Measurements from ENCODE around the gene FBXW2. TPM values are rescaled to one million over a fixed set of nuclear protein-coding genes. Genes with fewer than 3 reads are reported as not detected.

The FBXW2 gene
- total and polyA plus RNA-seq, 3 donors from 2014 or later: 46.5 to 58.7 (median 52.9) TPM

DNA sequence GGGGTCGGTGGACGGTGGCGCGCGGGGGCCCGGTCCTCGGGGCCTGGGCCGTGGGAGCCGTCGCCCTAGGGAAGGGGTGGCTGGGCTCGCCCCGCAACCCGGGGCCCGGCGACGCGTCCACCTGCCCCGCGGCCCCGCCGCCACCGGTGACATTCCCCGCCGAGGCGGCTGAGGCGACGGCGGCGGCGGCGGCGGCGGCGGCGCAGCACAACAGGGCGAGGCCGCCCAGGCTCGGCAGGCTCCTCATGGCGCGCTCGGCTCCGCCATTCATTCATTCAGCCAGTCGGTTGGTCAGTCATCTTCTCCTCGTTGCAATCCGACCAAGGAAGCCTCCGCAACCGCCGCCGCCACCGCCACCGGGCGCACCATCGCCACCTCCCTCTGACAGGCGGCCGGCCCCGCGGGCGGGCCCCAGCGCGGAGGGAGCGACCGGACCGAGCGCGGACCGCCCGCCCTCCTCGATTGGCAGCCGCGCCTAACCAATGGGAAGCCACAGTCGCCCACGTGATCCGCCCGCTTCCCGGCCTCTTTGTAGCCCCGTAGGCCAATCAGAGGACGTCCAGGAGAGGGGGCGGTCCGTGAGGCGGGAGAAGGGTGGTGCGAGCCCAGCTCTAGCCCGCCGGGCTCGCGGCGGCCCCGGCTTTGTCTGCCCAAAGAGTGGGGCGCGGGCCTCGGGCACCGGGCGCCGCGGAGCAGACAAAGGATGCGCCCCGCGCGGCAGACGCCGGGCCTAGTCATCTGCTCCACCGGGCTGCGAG, 78.9 kb downstream of the FBXW2 start, which contains the start of gene MEGF9:
TSS of gene MEGF9 (minus strand) at position 383 of the 758 bp plus-strand sequence. CDS start at position 271, 112 bp downstream.
- H3K4me1 ChIP-seq: peaks cover 17% of the 10 kb centered on the region
- peak within 1 kb of the TSS; percentile 82 to 90 for H3K27ac ChIP-seq
- no peaks in the 10 kb centered on the region for H3K36me3 ChIP-seq (ENCODE audit: low read depth, missing control alignments)
- peak; percentile 99 for DNase-seq
- intact Hi-C loops (cut with DNase I; ENCODE audit: low total_unique reads): no loop called here
- no peaks in the 10 kb centered on the region for H3K9me3 ChIP-seq
- 0% methylated on average over 51 of the region's 102 CpGs; no CpG with 5 or more reads in 1 of the 2 donors for WGBS, 2 donors
- TF ChIP-seq, protein P1, sequence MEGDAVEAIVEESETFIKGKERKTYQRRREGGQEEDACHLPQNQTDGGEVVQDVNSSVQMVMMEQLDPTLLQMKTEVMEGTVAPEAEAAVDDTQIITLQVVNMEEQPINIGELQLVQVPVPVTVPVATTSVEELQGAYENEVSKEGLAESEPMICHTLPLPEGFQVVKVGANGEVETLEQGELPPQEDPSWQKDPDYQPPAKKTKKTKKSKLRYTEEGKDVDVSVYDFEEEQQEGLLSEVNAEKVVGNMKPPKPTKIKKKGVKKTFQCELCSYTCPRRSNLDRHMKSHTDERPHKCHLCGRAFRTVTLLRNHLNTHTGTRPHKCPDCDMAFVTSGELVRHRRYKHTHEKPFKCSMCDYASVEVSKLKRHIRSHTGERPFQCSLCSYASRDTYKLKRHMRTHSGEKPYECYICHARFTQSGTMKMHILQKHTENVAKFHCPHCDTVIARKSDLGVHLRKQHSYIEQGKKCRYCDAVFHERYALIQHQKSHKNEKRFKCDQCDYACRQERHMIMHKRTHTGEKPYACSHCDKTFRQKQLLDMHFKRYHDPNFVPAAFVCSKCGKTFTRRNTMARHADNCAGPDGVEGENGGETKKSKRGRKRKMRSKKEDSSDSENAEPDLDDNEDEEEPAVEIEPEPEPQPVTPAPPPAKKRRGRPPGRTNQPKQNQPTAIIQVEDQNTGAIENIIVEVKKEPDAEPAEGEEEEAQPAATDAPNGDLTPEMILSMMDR (IDR thresholded peaks at IDR 0.05): no peak
- peak; percentile 70 for TF ChIP-seq POLR2A (IDR thresholded peaks at IDR 0.05)
- H3K4me3 ChIP-seq: peak within 1 kb of the TSS; percentile 72 to 77
- H3K27me3 ChIP-seq: no peaks in the 10 kb centered on the region

DNA sequence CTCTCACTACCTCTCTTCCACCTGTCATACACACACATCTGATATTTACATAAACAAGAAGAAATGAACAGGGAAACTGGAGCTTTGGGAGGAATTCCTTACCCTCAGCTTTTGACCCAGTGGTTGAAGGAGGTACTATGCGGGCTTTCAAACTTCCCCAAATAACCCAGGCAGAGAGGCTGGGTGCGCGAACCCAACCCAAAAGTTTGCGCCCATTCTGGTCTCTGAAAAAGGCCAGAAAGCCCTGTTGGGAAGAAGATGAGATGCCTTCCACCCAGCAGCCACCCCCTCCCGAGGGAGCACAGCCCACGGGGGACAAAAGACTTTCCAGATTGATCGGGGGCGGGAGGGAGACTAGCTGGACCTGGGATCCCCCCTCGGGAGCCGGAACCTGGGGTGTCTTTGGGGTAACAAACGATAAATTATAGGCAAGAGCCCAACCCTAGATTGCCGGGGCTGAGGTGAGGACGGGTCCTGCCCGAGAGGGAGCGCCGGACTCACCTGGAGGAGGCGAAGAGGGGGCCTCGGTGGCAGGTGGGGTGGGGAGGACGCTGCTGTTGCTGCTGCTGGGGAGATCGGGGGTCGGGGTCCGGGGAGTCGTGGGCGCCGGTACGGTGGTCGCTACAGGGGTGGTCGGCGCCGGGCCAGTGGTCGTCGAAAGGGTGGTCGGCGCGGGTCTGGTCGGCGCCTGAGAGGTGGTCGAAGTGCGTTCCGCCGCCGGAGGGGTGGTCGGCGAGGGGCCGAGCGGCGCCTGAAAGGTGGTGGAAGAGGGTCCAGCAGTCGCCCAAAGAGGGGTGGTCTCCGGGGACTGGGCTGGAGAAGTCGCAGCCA, 79.7 kb downstream of the FBXW2 start:
- Histone ChIP-seq H3K27ac (peak overlapping the region; percentile 59 to 90), H3K4me3 (peak overlapping the region; percentile 72 to 77), H3K9me3 (no peaks in the 10 kb centered on the region), H3K4me1 (peaks cover 17% of the 10 kb centered on the region), H3K27me3 (no peaks in the 10 kb centered on the region), H3K36me3 (ENCODE audit: low read depth, missing control alignments) (no peaks in the 10 kb centered on the region)
- intact Hi-C loops (cut with DNase I; ENCODE audit: low total_unique reads): no loop called here
- TF ChIP-seq, protein P1 (IDR thresholded peaks at IDR 0.05): peak; percentile 10 to 45 (median 22)
- no peak for TF ChIP-seq POLR2A (IDR thresholded peaks at IDR 0.05)
- DNase-seq: no peak
- WGBS, 2 donors: 3 to 4% methylated on average over 16 to 19 of the region's 50 CpGs

DNA sequence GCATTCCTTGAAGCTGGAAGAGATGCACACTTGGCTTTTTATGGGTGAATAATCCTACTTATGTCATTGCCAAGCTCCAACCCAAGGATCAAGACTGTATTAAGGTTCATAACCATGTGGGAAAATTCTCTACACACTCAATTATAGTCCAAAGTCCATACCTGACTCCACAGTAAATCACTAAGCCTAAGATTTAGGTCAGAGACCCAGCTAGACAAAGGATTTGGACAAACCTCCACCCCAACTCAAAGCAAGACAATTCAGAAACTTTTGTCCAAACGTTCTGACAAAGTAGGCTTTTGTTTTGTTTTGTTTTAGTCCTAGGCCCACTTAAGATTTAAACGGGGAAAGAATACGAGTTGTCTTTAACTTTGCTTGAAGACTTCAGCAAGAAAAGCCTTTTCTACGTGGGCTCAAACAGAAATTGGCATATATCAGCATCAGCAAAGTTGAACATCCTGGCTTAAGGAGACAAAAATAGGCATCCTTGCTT, 80.6 kb downstream of the FBXW2 start:
- Histone ChIP-seq H3K4me1 (peaks cover 17% of the 10 kb centered on the region), H3K27me3 (no peaks in the 10 kb centered on the region), H3K4me3 (peak overlapping the region in 1 of 2 donors; percentile 72), H3K27ac (peak overlapping the region in 1 of 2 donors; percentile 90), H3K36me3 (ENCODE audit: low read depth, missing control alignments) (no peaks in the 10 kb centered on the region), H3K9me3 (no peaks in the 10 kb centered on the region)
- WGBS, 2 donors: 25 to 26% methylated on average over 4 of the region's 4 CpGs
- no peak for DNase-seq
- intact Hi-C loops (cut with DNase I; ENCODE audit: low total_unique reads): no loop called here
- TF ChIP-seq, protein P1 (IDR thresholded peaks at IDR 0.05): no peak
- TF ChIP-seq POLR2A (IDR thresholded peaks at IDR 0.05): no peak

DNA sequence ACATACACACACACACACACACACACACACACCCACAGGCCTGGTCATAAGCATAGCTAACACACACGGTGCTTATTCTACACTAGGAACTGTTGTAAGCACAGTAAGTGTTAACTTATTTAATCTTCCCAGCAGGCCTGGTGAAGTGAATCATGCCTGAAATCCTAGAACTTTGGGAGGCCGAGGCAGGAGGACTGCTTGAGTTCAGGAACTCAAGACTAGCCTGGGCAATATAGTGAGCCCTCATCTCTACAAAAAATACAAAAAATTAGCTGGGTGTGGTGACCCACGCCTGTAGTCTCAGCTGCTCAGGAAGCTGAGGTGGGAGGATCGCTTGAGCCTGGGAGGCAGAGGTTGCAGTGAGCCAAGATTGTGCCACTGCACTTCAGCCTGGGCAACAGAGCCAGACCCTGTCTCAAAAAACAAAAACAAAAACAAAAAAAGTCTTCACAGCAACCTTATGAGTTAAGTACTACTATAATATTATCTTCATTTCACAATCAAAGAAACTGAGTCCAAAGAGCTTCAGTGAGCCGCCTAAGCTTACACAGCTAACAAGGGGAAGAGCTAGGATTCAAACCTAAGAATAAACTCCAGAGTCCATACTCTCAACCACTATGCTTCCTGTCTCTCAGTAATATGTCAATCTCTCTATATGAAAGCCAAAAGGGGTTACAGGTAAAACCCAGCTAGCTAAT, 81.2 kb downstream of the FBXW2 start:
- Histone ChIP-seq H3K36me3 (ENCODE audit: low read depth, missing control alignments) (no peaks in the 10 kb centered on the region), H3K4me1 (peaks cover 17% of the 10 kb centered on the region), H3K9me3 (no peaks in the 10 kb centered on the region), H3K27ac (peak overlapping the region in 1 of 2 donors; percentile 90), H3K4me3 (no peak overlapping the region), H3K27me3 (no peaks in the 10 kb centered on the region)
- DNase-seq: no peak
- TF ChIP-seq, protein P1 (IDR thresholded peaks at IDR 0.05): no peak
- TF ChIP-seq POLR2A (IDR thresholded peaks at IDR 0.05): no peak
- intact Hi-C loops (cut with DNase I; ENCODE audit: low total_unique reads): no loop called here
- WGBS, 2 donors: 52 to 68% methylated on average over 5 of the region's 5 CpGs
